ENCODE measurements around the gene FAHD1. TPM values are rescaled to one million over a fixed set of nuclear protein-coding genes. Genes with fewer than 3 reads are reported as not detected.

The FAHD1 gene
- total RNA-seq, 4 donors from 2014 or later: 47.4 to 84.7 (median 49.1) TPM

- TF ChIP-seq POLR2A (IDR thresholded peaks at IDR 0.05): no peak
- TF ChIP-seq CTCF (IDR thresholded peaks at IDR 0.05): no peak
- no peak for TF ChIP-seq POLR2AphosphoS5 (IDR thresholded peaks at IDR 0.05)
- TF ChIP-seq EP300 (IDR thresholded peaks at IDR 0.05): no peak
- no peaks in the 10 kb centered on the region for H3K9me3 ChIP-seq
- 76% methylated on average over 8 of the region's 27 CpGs for WGBS
- H3K4me1 ChIP-seq: peaks cover 37% of the 10 kb centered on the region
- DNase-seq (ENCODE audit: low spot score in 2 of 2): no peak
- H3K27ac ChIP-seq: no peak overlapping the region
- H3K27me3 ChIP-seq: no peaks in the 10 kb centered on the region
- H3K36me3 ChIP-seq: peaks cover 50% of the 10 kb centered on the region
- no peak overlapping the region for H3K4me3 ChIP-seq
These were observed 47.0 kb upstream of the FAHD1 start for GRCh38 chr16:1779741-1780676.

DNA sequence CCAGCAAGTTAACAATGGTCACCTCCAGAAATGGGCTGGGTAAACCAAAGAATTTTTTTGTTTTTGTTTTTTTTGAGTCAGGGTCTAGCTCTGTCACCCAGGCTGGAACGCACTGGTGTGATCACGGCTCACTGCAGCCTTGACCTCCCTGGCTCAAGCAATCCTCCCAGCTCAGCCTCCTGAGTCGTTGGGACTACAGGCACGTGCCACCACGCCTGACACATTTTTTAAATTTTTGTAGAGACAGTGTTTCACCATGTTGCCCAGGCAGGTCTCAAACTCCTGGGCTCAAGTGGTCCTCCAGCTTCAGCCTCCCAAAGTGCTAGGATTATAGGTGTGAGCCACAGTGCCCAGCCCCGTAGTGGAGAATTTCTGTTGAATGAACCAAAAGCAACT lies 46.3 kb upstream of the FAHD1 start:
- Histone ChIP-seq H3K27me3 (no peaks in the 10 kb centered on the region), H3K9me3 (no peaks in the 10 kb centered on the region), H3K4me3 (no peak overlapping the region), H3K36me3 (peaks cover 44% of the 10 kb centered on the region), H3K27ac (no peak overlapping the region), H3K4me1 (peaks cover 41% of the 10 kb centered on the region)
- no peak for DNase-seq (ENCODE audit: low spot score in 2 of 2)
- no peak for TF ChIP-seq CTCF (IDR thresholded peaks at IDR 0.05)
- TF ChIP-seq POLR2AphosphoS5 (IDR thresholded peaks at IDR 0.05): no peak
- TF ChIP-seq EP300 (IDR thresholded peaks at IDR 0.05): no peak
- no peak for TF ChIP-seq POLR2A (IDR thresholded peaks at IDR 0.05)
- WGBS: 63% methylated on average over 5 of the region's 6 CpGs

DNA sequence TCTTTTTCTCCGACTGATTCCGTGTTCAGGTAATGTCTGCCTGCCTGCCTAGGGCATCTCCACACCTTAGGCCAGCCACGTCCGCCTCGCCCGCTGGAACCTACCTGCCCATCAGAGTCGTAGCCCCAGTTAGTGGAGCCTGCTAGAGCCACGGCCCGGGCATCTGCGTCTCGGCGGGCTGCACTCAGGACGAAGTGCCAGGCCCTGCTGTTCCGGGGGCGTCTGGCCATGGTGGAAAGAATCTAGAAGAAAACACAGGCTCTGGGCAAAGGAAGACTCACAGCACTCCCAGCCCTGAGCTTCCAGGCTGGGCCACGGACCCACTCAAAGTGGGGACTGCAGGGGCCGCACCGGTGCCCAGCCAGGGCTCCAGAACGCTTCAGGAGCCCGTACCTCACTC lies 45.8 kb upstream of the FAHD1 start:
- TF ChIP-seq POLR2AphosphoS5 (IDR thresholded peaks at IDR 0.05): no peak
- TF ChIP-seq POLR2A (IDR thresholded peaks at IDR 0.05): no peak
- no peak for DNase-seq (ENCODE audit: low spot score in 2 of 2)
- 61% methylated on average over 20 of the region's 20 CpGs for WGBS
- Histone ChIP-seq H3K4me1 (peaks cover 43% of the 10 kb centered on the region), H3K4me3 (peak overlapping the region; percentile 79), H3K27me3 (no peaks in the 10 kb centered on the region), H3K36me3 (peaks cover 41% of the 10 kb centered on the region), H3K9me3 (no peaks in the 10 kb centered on the region), H3K27ac (peak overlapping the region; percentile 91)

- no peak for TF ChIP-seq CTCF (IDR thresholded peaks at IDR 0.05)
- TF ChIP-seq POLR2A (IDR thresholded peaks at IDR 0.05): no peak
- TF ChIP-seq EP300 (IDR thresholded peaks at IDR 0.05): no peak
- TF ChIP-seq POLR2AphosphoS5 (IDR thresholded peaks at IDR 0.05): no peak
These were observed 45.1 kb upstream of the FAHD1 start for GRCh38 chr16:1781758-1782407.

DNA sequence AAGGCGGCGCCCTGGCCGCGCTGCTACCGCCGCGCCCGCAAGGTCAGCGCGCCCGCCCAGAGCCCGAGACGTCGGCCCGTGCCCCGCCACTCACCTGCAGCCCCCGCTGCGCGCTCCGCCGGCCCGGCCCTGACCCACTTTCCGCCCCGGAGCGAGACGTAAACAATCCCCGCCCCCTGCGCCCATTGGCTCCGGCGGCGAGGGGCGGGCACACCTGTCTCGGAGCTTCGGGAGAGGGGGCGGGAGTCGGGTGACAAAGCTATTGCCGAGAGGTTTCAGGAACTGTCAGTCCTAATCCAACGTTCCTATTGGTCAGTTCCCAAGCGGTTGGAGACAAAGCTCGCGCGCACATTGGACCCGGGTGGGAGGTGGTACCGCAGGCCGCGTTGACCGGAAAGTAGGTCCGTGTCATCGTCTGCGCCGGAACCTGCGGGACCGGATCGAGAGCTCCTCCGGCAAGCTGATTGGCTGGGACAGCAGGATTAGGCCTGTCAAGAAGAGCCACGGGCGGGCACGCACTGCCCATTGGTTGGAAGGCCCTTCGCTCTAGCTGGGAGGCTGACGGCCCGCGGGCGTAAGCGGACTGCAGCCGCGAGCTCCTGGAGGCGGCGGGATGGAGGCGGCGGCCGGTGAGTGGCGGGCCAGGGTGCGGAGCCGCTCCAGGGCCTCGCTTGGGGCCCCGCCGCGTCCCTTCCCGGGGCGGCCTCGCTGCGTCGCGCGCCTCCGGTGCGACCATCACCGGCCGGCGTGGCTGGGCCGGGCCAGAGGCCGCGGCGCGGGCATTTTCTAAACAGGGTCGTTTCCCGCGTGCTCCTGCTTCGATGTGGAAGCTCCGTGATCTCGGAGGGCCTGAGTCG lies 44.4 kb upstream of the FAHD1 start, which contains the start of the genes NUBP2 and SPSB3:
Gene NUBP2, plus strand, starts transcription at position 553 of the 857 bp plus-strand sequence. Its CDS starts 61 bp downstream, at position 614.
Gene SPSB3, minus strand, starts transcription at position 164 of the 857 bp plus-strand sequence. CDS start 1,088 bp downstream, outside the sequence.
- WGBS: 0% methylated on average over 2 of the region's 102 CpGs

More at GRCh38 chr16:1781758-1782407, 45.1 kb upstream of the FAHD1 start:
- H3K9me3 ChIP-seq: no peaks in the 10 kb centered on the region
- peaks cover 40% of the 10 kb centered on the region for H3K36me3 ChIP-seq
- H3K27me3 ChIP-seq: no peaks in the 10 kb centered on the region
- under 1% methylated on average over 34 of the region's 70 CpGs for WGBS
- H3K27ac ChIP-seq: peak overlapping the region; percentile 91
- peaks cover 45% of the 10 kb centered on the region for H3K4me1 ChIP-seq
- peak overlapping the region; percentile 79 for H3K4me3 ChIP-seq
- DNase-seq (ENCODE audit: low spot score in 2 of 2): no peak

More for the DNA sequence above, 44.4 kb upstream of the FAHD1 start, which contains the start of the genes NUBP2 and SPSB3:
- DNase-seq (ENCODE audit: low spot score in 2 of 2): peak; percentile 100
- TF ChIP-seq CTCF (IDR thresholded peaks at IDR 0.05) (no peak), POLR2AphosphoS5 (IDR thresholded peaks at IDR 0.05) (peak in 2 of 3 donors; percentile 22 to 96), POLR2A (IDR thresholded peaks at IDR 0.05) (peak in 1 of 2 donors; percentile 46)
- Histone ChIP-seq H3K4me3 (peak within 1 kb of the TSS; percentile 79), H3K9me3 (no peaks in the 10 kb centered on the region), H3K27me3 (no peaks in the 10 kb centered on the region), H3K4me1 (peaks cover 47% of the 10 kb centered on the region), H3K36me3 (peaks cover 40% of the 10 kb centered on the region), H3K27ac (peak within 1 kb of the TSS; percentile 92)
